CD4-positive, alpha-beta T cell treated with Interleukin-17A for 1 hour (primary cell): ENCODE data around the gene MSANTD3.
"Not testable (repeated sequence)": the region's sequence is repeated elsewhere in the genome, so short reads cannot be mapped to it uniquely, and the experiment has no call there.

Experiments used
- DNase-seq: peaks from one replicate; pipeline ENCODE4 v3.0.0-alpha.2; 2020

MSANTD3 gene, protein sequence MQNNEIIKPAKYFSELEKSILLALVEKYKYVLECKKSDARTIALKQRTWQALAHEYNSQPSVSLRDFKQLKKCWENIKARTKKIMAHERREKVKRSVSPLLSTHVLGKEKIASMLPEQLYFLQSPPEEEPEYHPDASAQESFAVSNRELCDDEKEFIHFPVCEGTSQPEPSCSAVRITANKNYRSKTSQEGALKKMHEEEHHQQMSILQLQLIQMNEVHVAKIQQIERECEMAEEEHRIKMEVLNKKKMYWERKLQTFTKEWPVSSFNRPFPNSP

GRCh38 chr9:100426530-100427365 is at the start of gene MSANTD3:
Gene MSANTD3, plus strand, starts transcription at chr9:100427143. Its CDS starts 14,796 bp downstream, at chr9:100441939.
- DNase-seq: peak; percentile 61

DNA sequence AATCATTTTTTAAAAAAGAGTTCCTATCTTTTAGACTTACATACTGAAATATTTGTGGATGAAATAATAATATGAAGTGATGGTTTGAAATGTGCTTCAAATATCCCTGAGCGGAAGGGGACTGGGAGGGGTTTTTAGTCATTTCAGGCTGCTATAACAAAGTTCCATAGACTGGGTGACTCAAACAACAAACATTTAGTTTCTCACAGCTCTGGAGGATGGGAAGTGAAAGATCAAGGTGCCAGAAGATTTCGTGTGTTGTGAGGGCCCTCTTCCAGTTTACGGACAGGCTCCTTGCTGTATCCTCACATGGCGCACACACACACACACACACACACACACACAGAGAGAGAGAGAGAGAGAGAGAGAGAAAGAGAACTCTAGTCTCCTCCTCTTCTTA is 47.1 kb upstream of the MSANTD3 start:
- DNase-seq: no peak

GRCh38 chr9:100392989-100393388 is 34.0 kb upstream of the MSANTD3 start:
- DNase-seq: not testable (repeated sequence)

DNA sequence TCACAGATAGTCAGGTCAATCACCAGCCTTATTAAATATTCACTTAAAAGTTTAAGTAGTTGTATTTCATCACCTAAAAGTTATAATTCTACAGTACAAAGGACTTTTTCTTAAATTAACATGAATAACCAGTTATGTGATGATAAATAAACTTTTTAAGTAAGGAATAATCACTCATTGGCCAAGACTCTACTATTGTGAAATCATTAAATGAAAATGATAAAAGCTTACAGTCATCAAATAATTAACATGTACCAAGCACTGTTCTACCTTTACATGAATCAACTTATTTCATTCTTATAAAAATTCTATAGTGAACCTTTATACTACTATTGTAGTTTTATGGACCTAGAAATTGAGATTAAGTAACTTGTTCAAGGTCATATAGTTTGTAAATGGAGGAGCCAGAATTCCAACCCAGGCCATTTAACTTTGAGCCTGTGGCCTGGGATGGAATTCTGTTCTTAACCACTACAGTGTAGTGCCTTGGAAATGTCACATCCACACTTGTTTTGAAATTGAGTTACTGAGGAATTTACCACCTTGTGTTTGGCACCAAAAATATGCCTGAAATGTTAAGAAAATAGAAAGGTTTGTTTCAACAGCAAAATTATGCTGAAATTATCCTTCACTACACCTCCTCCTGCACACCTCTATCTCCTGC is 32.8 kb upstream of the MSANTD3 start:
- DNase-seq: no peak

GRCh38 chr9:100394816-100395215 is 32.1 kb upstream of the MSANTD3 start:
- DNase-seq: no peak

- DNase-seq: no peak
These were observed 30.2 kb upstream of the MSANTD3 start for GRCh38 chr9:100396769-100397168.

DNA sequence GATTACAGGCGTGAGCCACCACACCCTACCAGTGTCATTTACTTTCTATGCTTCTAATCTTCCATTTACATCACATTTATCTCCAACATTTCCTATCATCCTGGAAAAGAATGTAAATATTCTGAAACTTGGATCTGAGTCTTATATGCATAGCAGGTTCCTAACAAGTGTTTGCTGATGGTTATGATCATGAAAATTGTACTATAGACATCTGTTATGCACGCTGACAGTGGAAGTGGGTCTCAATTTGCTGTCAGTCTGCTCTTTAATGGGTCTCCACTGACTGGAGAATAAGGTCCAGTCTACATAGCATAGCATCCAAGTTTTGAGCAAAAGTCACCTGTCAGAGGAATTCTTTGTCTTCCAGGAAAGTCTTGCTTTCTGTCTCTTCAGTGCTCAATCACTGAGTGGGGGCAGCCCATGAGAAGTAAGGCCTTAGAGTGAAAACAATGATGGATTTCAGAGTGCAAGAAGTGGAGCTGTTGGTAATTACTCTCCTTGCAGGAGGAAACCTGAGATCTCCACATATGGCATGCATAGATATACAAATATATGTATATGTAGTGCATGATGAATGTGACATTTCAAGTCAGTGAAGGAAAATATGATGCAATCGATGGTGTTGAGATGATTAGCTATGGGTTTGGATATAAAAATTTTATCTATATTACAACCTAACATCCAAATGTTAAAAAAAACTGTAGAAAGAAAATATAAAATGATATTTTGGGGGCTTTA is 29.2 kb upstream of the MSANTD3 start:
- no peak for DNase-seq

- no peak for DNase-seq
These were observed 25.9 kb upstream of the MSANTD3 start for GRCh38 chr9:100401042-100401441.

DNA sequence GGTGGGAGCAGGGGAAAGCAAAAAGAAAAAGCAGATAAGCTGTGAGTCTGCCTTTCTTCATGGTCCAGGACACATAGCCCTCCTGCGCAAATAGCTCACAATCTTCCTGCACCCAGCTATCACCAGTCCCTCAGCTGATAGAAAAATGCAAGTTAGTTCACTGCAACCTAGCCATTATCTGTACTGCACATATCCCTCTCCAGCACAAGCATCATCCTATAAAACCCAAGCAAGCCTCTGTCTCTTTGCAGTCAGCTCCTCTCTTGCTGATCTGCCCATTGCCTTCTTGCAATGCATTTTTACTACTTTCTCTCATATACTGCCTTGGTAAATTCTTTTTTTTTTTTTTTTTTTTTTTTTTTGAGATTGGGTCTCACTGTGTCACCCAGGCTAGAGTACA is 20.0 kb upstream of the MSANTD3 start:
- DNase-seq: no peak

- DNase-seq: no peak
These were observed 18.3 kb upstream of the MSANTD3 start for GRCh38 chr9:100408546-100409175.

GRCh38 chr9:100409176-100409556 is 17.8 kb upstream of the MSANTD3 start:
- DNase-seq: no peak

DNA sequence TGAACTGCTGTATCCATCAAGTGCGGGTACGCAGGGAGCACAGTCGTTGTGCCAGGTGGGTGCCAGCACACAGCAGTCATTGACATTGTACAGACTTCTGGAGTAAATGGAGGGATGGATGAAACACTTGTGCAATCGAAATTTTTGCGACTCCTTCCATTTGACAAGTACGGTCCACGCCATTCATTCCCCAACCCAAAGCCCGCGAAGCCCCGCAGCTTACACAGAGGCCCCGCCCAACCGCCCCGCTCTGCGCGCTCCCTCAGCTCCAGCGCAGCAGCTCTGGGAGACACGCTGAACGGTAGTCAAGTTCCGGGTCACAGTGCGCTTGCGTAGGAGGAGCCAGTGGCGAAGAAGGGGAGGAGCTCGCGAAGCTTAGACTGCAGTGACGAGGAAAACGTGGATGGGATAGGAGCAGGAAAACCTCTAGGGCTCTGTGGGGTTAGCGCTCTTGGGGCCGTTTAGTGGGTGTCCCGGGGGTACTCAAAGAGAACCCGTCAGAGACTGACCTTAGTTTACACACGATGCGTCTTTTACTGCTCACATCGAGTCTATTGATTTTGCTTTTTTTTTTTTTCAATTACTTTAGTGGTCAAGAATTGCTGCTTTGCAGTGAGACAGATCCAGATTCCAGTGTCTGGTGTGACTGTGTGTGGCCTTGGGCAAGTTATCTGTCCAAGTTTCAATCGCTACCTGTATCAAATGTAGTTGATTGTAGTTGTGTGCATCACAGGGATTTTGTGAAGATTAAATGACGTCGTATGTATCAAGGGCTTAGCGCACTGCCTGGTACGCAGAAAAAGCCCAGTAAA is 15.3 kb upstream of the MSANTD3 start:
- peak; percentile 89 for DNase-seq

GRCh38 chr9:100413839-100414420 is 13.0 kb upstream of the MSANTD3 start:
- no peak for DNase-seq

- no peak for DNase-seq
These were observed 9.1 kb upstream of the MSANTD3 start for GRCh38 chr9:100417815-100418214.

DNA sequence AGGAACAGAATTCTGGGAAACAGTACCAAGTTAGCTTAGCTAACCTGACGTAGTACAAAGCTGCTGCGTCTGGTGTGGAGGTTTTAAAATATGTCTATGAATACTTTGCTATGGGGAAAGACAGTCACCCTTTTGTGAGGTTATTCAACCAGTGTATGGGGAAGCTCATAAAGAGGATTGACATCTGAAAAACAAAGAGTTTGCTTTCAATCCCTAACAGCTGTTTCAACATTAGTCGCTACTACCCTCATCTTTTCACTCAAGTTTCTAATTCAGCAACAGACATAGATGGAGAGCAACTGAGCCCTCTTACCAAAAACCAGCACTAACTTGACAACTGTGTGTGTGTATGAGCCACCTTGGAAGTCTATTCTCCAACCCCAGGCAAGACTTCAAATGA is 7.8 kb upstream of the MSANTD3 start:
- DNase-seq: no peak

- not testable (repeated sequence) for DNase-seq
These were observed 5.8 kb upstream of the MSANTD3 start for GRCh38 chr9:100421116-100421515.

DNA sequence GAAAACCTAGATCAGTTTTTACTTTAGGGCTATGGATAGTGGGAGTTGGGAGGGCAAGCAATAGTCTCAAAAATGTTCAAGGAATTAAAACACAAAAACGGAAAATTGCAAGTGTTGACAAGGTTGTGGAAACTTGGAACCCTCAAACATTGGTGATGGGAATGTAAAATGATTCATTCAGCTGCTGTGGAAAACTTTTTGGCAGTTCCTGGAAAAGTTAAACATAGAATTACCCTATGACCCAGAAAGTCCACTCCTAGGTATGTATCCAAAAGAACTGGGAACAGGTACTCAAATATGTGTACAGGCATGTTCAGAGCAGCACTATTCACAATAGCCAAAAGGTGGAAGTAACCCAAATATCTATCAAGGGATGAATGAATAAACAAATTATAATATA is 1.2 kb upstream of the MSANTD3 start:
- no peak for DNase-seq

DNA sequence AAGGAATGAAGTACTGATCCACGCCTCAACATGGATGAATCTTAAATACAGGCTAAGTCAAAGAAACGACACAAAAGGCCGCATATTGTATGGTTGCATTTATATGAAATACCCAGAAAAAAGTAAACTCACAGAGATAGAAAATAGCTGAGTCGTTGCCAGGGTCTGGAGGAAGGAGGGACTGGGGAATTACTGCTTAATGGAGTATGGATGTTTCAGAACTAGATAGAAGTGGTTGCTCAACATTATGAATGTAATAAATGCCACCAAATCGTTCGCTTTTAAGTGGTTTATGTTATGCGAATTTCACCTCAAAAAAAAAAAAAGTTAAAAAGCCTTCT is 784 bp upstream of the MSANTD3 start:
- no peak for DNase-seq

GRCh38 chr9:100427366-100428263 is 672 bp downstream of the MSANTD3 start:
- DNase-seq: no peak
